Activated gamma-delta T cell treated with anti-CD3 and anti-CD28 coated beads, Interleukin-2, amount 50 U/mL, for 16 hours (primary cell): ENCODE results near the gene OR11H6.
"Not testable (repeated sequence)": the region's sequence is repeated elsewhere in the genome, so short reads cannot be mapped to it uniquely, and the experiment has no call there.

ENCODE experiments used
- DNase-seq: peaks from one replicate; pipeline ENCODE4 v3.0.0-alpha.2; 2020; ENCODE audit warnings: low read depth

OR11H6 gene

DNA sequence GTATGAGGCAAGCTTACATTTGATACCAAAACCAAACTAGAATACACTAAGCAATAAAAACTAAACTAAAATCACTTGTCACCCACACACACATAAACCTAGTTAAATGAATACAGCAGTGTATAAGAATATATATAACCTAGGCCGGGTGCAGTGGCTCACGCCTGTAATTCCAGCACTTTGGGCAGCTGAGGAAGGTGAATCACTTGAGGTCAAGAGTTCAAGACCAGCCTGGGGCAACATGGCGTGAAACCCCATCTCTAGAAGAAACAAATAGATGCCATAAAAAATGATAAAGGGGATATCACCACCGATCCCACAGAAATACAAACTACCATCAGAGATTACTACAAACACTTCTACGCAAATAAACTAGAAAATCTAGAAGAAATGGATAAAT, 40.9 kb downstream of the OR11H6 start:
- DNase-seq: not testable (repeated sequence)

DNA sequence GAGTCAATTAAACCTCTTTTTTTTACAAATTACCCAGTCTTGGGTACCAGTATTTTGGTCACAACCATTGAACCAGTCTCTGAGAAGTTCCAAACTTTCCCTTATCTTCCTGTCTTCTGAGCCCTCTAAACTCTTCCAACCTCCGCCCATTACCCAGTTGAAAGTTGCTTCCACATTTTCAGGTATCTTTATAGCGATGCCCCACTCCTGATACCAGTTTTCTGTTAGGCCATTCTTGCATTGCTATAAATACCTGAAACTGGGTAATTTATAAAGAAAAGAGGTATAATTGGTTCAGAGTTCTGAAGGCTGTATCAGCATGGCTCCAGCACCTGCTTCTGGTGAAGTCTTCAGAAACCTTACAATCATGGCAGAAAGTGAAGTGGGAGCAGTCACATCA, 50.6 kb downstream of the OR11H6 start:
- DNase-seq: no peak
